Measurements from ENCODE around the gene STAT5B.

STAT5B gene

DNA sequence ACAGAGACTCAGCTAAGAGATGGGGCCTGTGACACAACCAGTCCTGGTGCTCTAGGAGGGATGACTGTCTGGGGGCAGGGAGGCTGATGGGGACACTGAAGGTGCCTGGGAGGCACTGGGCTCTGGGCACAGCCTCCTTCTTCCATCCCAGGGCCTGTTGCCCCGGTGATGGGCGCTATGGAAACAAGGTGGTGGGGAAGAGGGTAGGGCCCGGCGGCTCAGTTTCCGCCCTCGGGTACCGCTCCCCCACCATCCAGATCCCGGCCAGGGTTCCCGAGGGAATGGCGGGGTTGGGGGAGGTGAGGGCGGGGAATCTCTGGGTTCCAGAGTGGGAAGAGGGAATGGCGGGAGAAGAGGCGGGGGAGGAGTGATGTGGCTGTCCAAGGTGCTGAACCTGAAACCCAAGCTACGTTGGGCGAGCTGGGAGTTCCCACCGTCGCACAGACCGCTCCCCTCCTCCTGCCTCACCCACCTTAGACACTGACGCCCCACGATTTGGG lies 96.2 kb downstream of the STAT5B start:
- DNase-seq (ENCODE audit: low read depth), result no peak

DNA sequence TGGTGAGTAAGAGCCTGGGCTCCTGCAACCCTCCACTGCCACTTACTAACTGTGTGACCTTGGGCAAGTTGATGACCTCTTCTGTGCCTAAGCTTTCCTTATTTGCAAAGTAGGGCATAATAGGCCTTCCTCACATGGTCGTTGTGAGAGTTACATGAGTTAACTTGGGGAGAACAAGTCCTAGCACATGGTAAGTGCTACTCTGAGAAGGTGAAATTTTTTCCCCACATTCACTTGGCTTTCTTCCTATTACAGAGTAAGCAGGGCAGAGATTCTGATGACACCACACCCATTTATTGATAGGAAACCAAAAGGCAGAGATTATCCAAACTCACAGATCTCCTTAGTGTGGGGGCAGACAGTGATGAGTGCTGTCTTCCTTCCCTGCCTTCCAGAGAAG lies 96.9 kb downstream of the STAT5B start:
- DNase-seq (ENCODE audit: low read depth), result no peak

DNA sequence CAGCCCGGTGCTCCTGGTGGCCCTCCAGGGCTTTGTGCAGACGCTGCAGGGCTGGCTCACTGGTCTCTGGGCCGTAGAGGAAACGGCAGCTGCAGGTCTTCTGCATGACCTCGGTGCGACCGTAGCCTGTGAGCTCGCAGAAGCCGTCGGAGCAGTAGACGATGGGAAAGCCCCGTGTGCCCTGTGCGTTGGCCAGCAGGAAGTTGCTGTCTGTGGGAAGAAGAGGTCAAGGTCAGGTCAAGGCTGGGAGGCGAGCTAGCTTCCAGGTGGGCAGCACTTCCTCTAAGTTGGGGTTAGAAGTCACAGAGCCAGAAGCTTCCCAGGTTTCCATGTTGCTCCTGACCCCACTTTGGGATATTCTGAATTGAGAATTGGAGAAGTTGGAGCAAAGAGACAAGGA lies 97.4 kb downstream of the STAT5B start:
- no peak for DNase-seq (ENCODE audit: low read depth)

DNA sequence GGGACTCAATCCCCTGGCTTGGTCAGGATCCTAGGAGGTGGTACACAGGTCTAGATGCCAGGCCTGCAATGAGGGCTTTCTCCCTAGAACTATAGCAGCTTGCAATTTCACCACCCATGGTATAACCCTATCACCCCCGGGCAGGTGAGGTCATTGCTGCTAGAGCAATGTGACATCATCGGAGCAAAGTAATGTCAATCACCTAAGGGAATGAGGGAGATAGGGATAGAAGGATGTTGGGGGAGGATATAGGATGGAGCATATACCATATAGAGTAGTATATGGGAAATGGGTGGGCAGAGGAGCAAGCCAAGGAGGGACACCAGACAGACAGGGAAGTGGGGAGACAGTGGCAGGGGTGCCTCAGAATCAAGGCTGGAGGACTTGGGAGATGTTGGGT lies 98.5 kb downstream of the STAT5B start:
- DNase-seq (ENCODE audit: low read depth), result no peak

DNA sequence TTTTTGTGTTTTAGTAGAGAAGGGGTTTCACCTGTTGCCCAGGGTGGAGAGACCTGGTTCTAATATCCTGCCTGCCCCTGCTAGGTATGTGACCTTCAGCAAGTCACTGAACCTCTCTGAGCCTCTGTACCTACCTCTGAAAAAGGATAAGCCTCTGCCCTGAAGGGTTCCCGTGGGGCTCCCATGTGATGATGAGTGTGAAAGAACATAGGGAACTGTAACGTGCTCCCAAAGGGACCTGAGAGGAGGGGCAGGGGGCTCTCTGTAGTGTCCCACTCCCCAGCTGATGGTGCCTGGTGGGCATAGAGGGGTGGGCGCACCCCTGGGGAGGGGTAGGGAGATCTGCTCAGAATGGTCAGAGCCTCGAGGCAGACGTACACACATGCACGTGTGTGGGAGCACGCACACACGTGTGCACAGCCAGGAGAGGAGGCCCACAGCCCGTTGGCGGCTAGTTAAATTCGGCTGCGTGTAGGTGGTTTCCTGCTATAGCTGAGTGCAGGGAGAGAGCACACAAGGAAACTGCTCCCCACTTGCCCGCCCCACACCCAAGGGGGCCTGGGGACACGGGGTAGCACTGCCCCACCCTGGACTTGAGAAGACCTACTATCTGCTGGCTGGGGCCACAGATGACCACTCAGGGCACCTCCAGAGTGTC lies 101.9 kb downstream of the STAT5B start:
- DNase-seq (ENCODE audit: low read depth), result no peak

DNA sequence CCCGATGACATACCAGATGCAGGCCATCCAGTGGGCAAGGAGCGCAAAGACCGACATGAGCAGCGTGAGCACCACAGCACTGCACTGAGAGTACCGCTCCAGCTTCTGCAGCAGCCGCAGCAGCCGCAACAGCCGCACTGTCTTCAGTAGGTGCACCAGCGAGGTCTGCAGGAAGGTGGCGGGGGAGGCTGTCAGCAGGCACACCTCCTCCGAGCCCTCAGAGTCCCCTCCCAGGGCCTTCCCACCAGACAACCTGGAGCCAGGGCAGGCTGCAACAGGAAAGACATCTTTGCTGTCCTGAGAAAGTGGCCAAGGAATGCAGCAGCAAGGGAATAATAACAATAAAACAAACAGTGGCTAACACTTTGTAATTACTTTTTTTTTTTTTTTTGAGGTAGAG lies 104.4 kb downstream of the STAT5B start:
- DNase-seq (ENCODE audit: low read depth), result no peak

DNA sequence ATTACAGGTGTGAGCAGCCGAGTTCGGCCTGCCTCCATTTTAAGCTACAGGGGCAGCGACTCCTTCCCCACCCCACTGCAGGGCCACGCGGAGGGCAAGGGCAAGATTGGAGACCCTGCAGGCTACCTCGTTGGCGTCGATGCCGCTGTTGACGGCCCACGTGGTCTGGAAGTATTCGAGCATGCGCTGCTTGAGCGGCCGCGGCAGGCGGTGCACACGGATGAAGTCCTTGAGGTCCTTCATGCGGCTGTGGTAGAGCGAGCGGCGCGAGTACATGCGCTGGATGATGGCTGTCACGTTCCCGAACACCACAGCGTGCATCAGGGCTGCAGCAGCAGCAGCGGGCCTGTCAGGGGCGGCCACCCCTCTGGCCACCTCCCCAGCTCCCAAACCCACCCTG lies 106.8 kb downstream of the STAT5B start:
- no peak for DNase-seq (ENCODE audit: low read depth)

DNA sequence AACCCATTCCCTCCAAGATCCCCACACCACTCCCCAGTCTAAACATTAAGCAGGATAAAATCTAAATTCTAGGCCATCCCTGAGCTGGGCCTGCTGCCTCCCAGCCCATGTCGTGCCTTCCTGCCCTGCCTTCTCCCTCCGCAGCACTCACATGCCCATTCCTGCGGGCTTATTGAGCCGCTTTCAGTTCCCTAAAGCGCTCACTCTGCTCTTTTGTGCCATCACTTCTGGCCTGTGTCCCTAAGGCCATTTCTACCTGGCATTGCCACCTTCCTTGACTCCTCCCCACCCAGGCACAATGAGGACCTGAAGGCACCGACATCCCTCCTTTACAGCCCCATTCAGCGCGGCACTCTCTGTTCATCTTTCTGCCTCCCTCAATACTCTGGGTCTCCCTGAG lies 108.4 kb downstream of the STAT5B start:
- DNase-seq (ENCODE audit: low read depth), result no peak

DNA sequence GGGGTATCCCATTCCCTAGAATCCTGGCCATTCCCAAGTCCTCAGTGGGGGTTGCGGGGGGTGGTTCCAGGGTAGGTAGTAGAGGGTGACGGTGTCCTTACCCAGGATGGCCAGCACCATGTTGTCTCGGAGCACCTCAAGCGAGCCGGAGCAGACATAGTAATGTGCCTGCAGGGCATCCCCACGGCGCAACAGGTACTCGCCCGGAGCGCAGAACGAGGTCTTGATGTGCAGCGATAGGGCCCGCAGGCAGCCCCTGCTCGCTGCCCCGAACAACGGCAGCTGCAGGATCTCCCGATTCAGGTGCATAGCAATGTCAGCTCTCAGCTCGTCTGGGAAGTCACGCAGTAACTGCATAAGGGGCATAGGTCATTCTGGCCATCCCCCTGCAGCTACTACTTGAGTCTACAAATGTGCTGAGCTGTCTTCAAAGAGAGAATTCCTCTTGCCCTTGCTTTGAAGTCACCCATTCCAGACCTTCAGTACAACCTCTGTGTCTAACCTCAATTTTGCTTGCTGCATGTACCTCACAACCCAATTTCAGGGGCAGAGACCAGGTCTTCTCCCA lies 109.9 kb downstream of the STAT5B start:
- no peak for DNase-seq (ENCODE audit: low read depth)

DNA sequence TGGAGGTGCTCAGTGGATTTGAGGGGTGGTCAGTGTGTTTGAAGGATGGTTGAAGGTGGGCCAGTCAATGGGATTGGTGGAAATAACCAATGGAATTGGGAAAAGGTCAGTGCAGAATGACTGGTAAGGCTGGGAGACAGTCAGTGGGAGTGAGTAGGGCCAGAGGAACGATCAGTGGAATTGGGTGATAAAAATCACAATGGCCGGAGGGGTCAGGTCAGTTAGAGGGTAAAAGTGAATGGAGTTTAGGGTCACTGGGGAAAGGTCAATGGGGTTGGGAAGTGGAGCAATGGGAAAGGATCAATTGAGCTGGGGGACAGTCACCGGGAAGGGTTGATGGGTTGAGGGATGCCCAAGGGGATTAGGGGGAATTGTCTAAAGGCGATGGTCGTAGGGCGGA lies 110.4 kb downstream of the STAT5B start:
- DNase-seq (ENCODE audit: low read depth), result no peak

DNA sequence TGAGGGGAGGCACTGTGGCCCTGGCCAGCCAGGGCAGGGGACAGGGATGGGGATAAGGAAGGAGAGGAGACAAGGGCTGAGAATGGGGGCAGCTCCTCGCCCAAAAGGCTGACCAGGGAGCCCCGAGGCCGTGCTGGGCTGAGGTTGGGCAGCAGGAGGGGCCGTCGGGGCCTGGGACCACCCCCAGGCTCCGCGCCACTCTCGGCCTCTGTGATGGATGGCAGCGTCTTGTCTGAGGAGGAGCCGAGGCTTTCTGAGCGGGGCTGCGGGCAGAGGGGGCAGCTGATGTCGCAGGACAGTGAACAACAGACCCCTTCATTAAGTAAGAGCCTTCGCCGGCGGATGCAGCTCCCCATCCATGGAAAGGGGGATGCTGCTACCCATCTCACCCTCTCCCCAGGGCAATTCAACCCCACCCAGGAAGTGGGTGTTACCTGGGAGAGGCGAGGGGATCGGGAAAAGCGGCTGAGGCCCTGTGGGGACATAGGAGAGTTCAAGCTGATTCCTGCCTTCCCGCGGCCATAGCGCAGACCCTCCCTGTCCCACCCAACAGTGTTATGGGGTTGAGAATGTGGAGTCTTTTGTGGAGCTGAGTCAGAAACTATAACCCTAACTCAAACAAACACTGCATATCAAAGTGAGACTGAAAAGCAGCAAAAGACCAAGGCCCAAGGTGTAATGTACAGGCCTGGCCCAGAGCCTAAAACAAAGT lies 112.3 kb downstream of the STAT5B start:
- DNase-seq (ENCODE audit: low read depth), result no peak

DNA sequence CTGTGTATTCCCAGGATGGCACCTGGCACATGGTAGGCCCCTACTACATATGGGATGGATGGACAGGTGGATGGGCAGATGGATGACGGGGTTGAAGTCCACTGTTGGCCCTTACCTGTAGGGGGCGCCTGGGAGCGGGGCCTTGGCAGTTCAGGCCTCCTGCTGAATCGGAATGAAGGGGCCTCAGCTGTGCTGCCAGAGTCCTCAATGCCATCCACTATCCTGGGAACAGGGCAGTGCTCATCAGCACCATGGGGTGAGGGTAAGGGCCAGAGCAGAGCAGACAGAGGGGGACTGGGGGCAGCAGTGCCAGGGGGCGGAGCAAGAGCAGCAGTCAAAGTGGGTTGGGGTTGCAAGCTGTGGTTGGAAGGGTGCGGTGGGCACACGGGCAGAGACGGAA lies 113.1 kb downstream of the STAT5B start:
- no peak for DNase-seq (ENCODE audit: low read depth)

DNA sequence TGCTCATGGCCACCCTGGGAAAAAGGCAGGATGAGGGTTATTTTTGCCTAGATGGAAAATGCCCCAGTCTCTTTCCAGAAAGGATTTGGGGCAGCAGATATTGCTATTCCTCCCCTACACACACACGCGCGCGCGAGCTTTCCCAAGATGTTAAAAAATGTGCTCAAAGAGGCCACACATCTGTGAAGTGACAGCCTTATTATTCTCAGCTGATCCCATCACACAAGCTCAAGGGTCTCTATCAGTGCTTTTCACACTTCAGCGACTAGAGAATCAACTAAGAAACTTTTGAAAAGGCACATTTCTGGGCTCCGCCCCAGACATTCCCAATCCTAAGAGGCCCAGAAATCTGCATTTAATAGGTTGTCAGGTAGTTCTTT lies 115.7 kb downstream of the STAT5B start:
- DNase-seq (ENCODE audit: low read depth), result no peak

DNA sequence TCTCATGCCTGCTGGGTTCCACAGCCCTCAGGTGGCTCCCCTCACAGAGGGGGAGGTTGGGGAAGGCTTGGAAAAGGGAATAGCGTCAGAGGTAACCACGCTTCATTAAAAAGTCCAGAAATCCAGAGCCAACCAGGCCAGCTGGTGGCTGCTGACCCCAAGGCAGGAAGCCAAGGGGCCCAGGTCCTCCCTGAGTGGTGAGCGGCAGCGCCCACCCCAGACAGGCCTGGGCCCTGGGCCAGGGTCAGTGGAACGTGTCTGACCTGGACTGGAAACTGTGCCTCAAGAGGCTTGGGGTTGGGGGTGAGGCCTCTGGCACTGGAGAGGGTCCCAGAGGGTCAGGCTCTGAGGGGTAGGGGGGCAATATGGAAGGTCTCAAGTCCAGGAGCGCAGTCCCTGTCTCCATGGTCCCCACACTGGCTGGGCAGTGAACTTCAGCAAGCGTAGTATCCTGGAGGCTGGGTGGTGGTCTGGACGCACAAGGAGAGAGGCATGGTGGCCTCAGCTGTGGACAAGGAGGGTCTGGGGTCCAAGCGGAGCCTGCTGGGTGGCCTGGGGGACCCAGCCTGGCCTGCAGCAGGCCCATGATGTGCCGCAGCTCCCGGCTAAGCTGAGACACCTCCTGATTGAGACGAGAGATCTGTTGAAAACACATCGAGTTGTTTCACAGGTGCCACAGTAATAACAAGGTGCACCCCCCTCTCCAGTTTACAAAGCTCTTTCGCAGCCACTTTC lies 116.2 kb downstream of the STAT5B start:
- DNase-seq (ENCODE audit: low read depth), result no peak

DNA sequence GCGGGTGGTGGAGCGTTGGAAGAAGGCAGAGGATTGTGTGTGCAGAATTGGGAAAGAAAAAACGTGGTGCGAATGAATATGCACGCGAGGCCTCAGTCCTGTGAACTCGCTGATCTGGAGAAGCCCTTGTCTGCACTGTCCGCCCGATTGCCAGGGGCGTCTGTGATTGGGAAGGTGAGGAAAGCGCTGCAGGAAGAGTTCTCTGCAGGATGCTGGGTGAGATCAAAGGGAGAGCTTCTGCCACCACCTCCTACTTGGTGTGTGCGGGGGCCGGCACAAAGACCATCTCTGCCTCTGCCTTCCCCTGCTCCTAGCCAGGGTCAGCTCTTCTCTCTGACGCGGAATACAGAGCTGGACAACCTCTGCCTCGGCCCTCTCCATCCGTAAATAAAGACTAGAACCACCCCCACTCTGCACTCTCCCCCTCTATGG lies 120.6 kb downstream of the STAT5B start:
- DNase-seq (ENCODE audit: low read depth), result no peak

DNA sequence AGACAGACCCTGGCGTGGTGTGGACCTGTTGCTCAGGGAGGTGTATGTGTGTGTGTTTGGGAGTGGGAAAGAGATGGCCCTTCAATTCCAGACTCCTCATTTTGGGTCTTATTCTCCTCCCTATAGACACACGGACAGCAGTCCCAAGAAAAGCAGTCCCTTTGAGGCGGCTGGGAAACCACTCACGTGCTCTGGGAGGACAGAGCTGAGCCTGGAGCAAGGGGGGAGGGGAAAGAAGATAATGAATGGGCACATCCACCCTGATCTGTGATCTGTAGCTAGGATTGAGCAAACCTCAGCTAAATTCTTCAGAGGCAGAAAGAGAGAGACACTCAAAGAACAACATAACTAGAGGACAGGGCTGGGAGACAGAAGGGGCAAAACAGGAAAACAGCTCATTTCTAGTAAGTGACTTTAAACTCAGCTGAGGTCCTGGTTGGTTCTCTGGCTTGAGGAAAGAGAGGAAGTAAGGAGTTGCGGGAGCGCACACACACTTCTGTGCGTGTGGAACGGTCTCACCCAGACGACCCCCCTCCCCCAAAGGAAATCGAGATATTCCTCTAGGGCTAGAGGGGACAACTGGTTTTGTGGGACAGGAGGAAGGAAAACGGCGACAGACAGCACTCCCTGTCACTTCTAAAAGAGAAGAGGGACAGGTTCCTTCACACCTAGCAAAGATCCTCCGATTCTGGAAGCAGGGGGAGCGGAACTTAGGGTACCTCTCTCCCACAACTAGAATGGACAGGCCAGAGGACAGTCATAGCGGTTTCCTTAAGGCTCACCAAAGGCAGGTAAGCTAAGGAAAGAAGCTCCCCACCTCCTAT lies 122.1 kb downstream of the STAT5B start:
- DNase-seq (ENCODE audit: low read depth), result no peak
